ENCODE results near the gene ZNF276. TPM values are rescaled to one million over a fixed set of nuclear protein-coding genes. Genes with fewer than 3 reads are reported as not detected.

Gene ZNF276
- total and polyA plus RNA-seq, 2 of the 8 experiments (the other 6 are each of a cell fraction or from before 2014, with no cell fraction given), result 6.4 to 9.3 TPM

GRCh38 chr16:89787365-89787805 is 66.0 kb downstream of the ZNF276 start (continued):
- TF ChIP-seq CTCF (IDR thresholded peaks at IDR 0.05; ENCODE audit: control extremely low read depth in 1 of 3, insufficient read depth in 1 of 3, low read depth in 1 of 3, low read length in 3 of 3) (no peak), YY1 (IDR thresholded peaks at IDR 0.05; ENCODE audit: low read depth, low read length) (no peak), RBBP5 (IDR thresholded peaks at IDR 0.05; ENCODE audit: borderline replicate concordance, low read depth, low read length) (no peak)

Other genes starting within 250 kb of the ZNF276 start
- 136 and 142 TPM in 2 replicates for gene ANKRD11, start 231.0 kb upstream of the ZNF276 start, total RNA-seq (2021; fragmentation: NEBNext Ultra II Directional; extraction: Animal tissue kit (Norgen Biotek cat#: 25700))
- 46.5 and 75.1 TPM in 2 replicates for gene ANKRD11, start 231.0 kb upstream of the ZNF276 start, polyA plus RNA-seq (2011; rRNA removed)
- gene SPG7, start 213.1 kb upstream of the ZNF276 start, total RNA-seq (2021; fragmentation: NEBNext Ultra II Directional; extraction: Animal tissue kit (Norgen Biotek cat#: 25700)), result 109 and 113 TPM in 2 replicates
- gene SPG7, start 213.1 kb upstream of the ZNF276 start, polyA plus RNA-seq (2011; rRNA removed), result 72.1 and 85.5 TPM in 2 replicates
- gene RPL13, start 160.9 kb upstream of the ZNF276 start, total RNA-seq (2021; fragmentation: NEBNext Ultra II Directional; extraction: Animal tissue kit (Norgen Biotek cat#: 25700)), result 2,162 and 2,205 TPM in 2 replicates
- 7,384 and 8,839 TPM in 2 replicates for gene RPL13, start 160.9 kb upstream of the ZNF276 start, polyA plus RNA-seq (2011; rRNA removed)
- 21.7 and 23.7 TPM in 2 replicates for gene CPNE7, start 145.8 kb upstream of the ZNF276 start, total RNA-seq (2021; fragmentation: NEBNext Ultra II Directional; extraction: Animal tissue kit (Norgen Biotek cat#: 25700))
- 10.0 and 17.2 TPM in 2 replicates for gene CPNE7, start 145.8 kb upstream of the ZNF276 start, polyA plus RNA-seq (2011; rRNA removed)
- gene DPEP1, start 107.9 kb upstream of the ZNF276 start, total RNA-seq (2021; fragmentation: NEBNext Ultra II Directional; extraction: Animal tissue kit (Norgen Biotek cat#: 25700)), result 2.5 and 3.1 TPM in 2 replicates
- gene DPEP1, start 107.9 kb upstream of the ZNF276 start, polyA plus RNA-seq (2011; rRNA removed), result 2.8 and 3.9 TPM in 2 replicates
- gene CHMP1A, start 63.8 kb upstream of the ZNF276 start, total RNA-seq (2021; fragmentation: NEBNext Ultra II Directional; extraction: Animal tissue kit (Norgen Biotek cat#: 25700)), result 64.4 and 73.5 TPM in 2 replicates
- gene CHMP1A, start 63.8 kb upstream of the ZNF276 start, polyA plus RNA-seq (2011; rRNA removed), result 75.8 and 100 TPM in 2 replicates
- gene SPATA33, start 63.7 kb upstream of the ZNF276 start, total RNA-seq (2021; fragmentation: NEBNext Ultra II Directional; extraction: Animal tissue kit (Norgen Biotek cat#: 25700)), result 13.5 and 16.9 TPM in 2 replicates
- gene SPATA33, start 63.7 kb upstream of the ZNF276 start, polyA plus RNA-seq (2011; rRNA removed), result 5.4 and 8.4 TPM in 2 replicates
- 76.8 and 83.9 TPM in 2 replicates for gene CDK10, start 34.8 kb upstream of the ZNF276 start, total RNA-seq (2021; fragmentation: NEBNext Ultra II Directional; extraction: Animal tissue kit (Norgen Biotek cat#: 25700))
- 49.5 and 87.5 TPM in 2 replicates for gene CDK10, start 34.8 kb upstream of the ZNF276 start, polyA plus RNA-seq (2011; rRNA removed)
- gene SPATA2L, start 19.8 kb upstream of the ZNF276 start, total RNA-seq (2021; fragmentation: NEBNext Ultra II Directional; extraction: Animal tissue kit (Norgen Biotek cat#: 25700)), result 12.5 and 12.7 TPM in 2 replicates
- 9.3 and 17.7 TPM in 2 replicates for gene SPATA2L, start 19.8 kb upstream of the ZNF276 start, polyA plus RNA-seq (2011; rRNA removed)
- gene VPS9D1, start 639 bp upstream of the ZNF276 start, total RNA-seq (2021; fragmentation: NEBNext Ultra II Directional; extraction: Animal tissue kit (Norgen Biotek cat#: 25700)), result 5.4 and 5.8 TPM in 2 replicates
- gene VPS9D1, start 639 bp upstream of the ZNF276 start, polyA plus RNA-seq (2011; rRNA removed), result 2.9 and 6.0 TPM in 2 replicates
- 78.5 and 85.9 TPM in 2 replicates for gene FANCA, start 95.1 kb downstream of the ZNF276 start, total RNA-seq (2021; fragmentation: NEBNext Ultra II Directional; extraction: Animal tissue kit (Norgen Biotek cat#: 25700))
- gene FANCA, start 95.1 kb downstream of the ZNF276 start, polyA plus RNA-seq (2011; rRNA removed), result 75.9 and 96.9 TPM in 2 replicates
- 12.2 and 15.4 TPM in 2 replicates for gene SPIRE2, start 106.9 kb downstream of the ZNF276 start, total RNA-seq (2021; fragmentation: NEBNext Ultra II Directional; extraction: Animal tissue kit (Norgen Biotek cat#: 25700))
- gene SPIRE2, start 106.9 kb downstream of the ZNF276 start, polyA plus RNA-seq (2011; rRNA removed), result 7.4 and 10.2 TPM in 2 replicates
- gene TCF25, start 152.1 kb downstream of the ZNF276 start, total RNA-seq (2021; fragmentation: NEBNext Ultra II Directional; extraction: Animal tissue kit (Norgen Biotek cat#: 25700)), result 92.2 and 102 TPM in 2 replicates
- 78.1 and 102 TPM in 2 replicates for gene TCF25, start 152.1 kb downstream of the ZNF276 start, polyA plus RNA-seq (2011; rRNA removed)
- 2.0 and 2.2 TPM in 2 replicates for gene MC1R, start 197.3 kb downstream of the ZNF276 start, total RNA-seq (2021; fragmentation: NEBNext Ultra II Directional; extraction: Animal tissue kit (Norgen Biotek cat#: 25700))
- gene MC1R, start 197.3 kb downstream of the ZNF276 start, polyA plus RNA-seq (2011; rRNA removed), result 2.9 and 4.3 TPM in 2 replicates
- 275 and 292 TPM in 2 replicates for gene TUBB3, start 201.8 kb downstream of the ZNF276 start, total RNA-seq (2021; fragmentation: NEBNext Ultra II Directional; extraction: Animal tissue kit (Norgen Biotek cat#: 25700))
- gene TUBB3, start 201.8 kb downstream of the ZNF276 start, polyA plus RNA-seq (2011; rRNA removed), result 393 and 420 TPM in 2 replicates
- 48.3 and 53.0 TPM in 2 replicates for gene DEF8, start 227.2 kb downstream of the ZNF276 start, total RNA-seq (2021; fragmentation: NEBNext Ultra II Directional; extraction: Animal tissue kit (Norgen Biotek cat#: 25700))
- gene DEF8, start 227.2 kb downstream of the ZNF276 start, polyA plus RNA-seq (2011; rRNA removed), result 110 and 155 TPM in 2 replicates

Data from H1 (cell line).